SK-N-SH treated with all-trans-retinoic acid at 6 μM for 48 hours (cell line): ENCODE measurements around the gene MUC20.
"Not testable (repeated sequence)": the region's sequence is repeated elsewhere in the genome, so short reads cannot be mapped to it uniquely, and the experiment has no call there.

ENCODE experiments used
- ATAC-seq: fragments of 200-7000 bp; cut with Tn5 transposase; 3 replicates; pipeline ENCODE4 v1.9.1; 2020; ENCODE audit warnings: mild to moderate bottlenecking, moderate library complexity
- ARNTL ChIP-seq: fragments of 450-650 bp; formaldehyde crosslinking; IDR thresholded peaks from 2 replicates; pipeline ENCODE4 v1.5.0; 2020; ENCODE audit warnings: low read depth, mild to moderate bottlenecking, moderate library complexity, borderline replicate concordance
- BACH2 ChIP-seq: fragments of 250-450 bp; sonication (Bioruptor Pico); IDR thresholded peaks from 2 replicates; pipeline ENCODE4 v1.9.0; 2021; ENCODE audit warnings: mild to moderate bottlenecking, borderline replicate concordance
- CSDC2 ChIP-seq: fragments of 250-450 bp; sonication (Bioruptor Pico); IDR thresholded peaks from 2 replicates; pipeline ENCODE4 v1.5.0; 2020; ENCODE audit warnings: mild to moderate bottlenecking, moderate library complexity
- ESRRG ChIP-seq: fragments of 250-450 bp; sonication (Bioruptor Pico); IDR thresholded peaks from 2 replicates; pipeline ENCODE4 v1.6.1; 2021; ENCODE audit warnings: mild to moderate bottlenecking
- GLIS3 ChIP-seq: fragments of 250-450 bp; sonication (Bioruptor Pico); IDR thresholded peaks from 2 replicates; pipeline ENCODE4 v1.5.0; 2020; ENCODE audit warnings: mild to moderate bottlenecking, moderate library complexity
- ISL1 ChIP-seq: fragments of 250-450 bp; sonication (Bioruptor Pico); IDR thresholded peaks from 2 replicates; pipeline ENCODE4 v2.1.2; 2022; ENCODE audit warnings: mild to moderate bottlenecking, moderate library complexity
- OSR1 ChIP-seq: fragments of 250-450 bp; sonication (Bioruptor Pico); IDR thresholded peaks from 2 replicates; pipeline ENCODE4 v1.8.0; 2022; ENCODE audit warnings: moderate library complexity, mild to moderate bottlenecking, inconsistent platforms
- POU6F1 ChIP-seq: fragments of 250-450 bp; sonication (Bioruptor Pico); IDR thresholded peaks from 2 replicates; pipeline ENCODE4 v1.8.0; 2021; ENCODE audit warnings: low read depth, mild to moderate bottlenecking, moderate library complexity, borderline replicate concordance
- PPARA ChIP-seq: fragments of 250-450 bp; sonication (Bioruptor Pico); IDR thresholded peaks from 2 replicates; pipeline ENCODE4 v1.5.0; 2020; ENCODE audit warnings: mild to moderate bottlenecking, borderline replicate concordance
- RARB ChIP-seq: fragments of 250-450 bp; sonication (Bioruptor Pico); IDR thresholded peaks from 2 replicates; pipeline ENCODE4 v1.8.0; 2021; ENCODE audit warnings: mild to moderate bottlenecking, moderate library complexity
- SNAI2 ChIP-seq: fragments of 250-450 bp; sonication (Bioruptor Pico); IDR thresholded peaks from 2 replicates; pipeline ENCODE4 v1.5.0; 2020; ENCODE audit warnings: mild to moderate bottlenecking, moderate library complexity
- TOX ChIP-seq: fragments of 250-450 bp; sonication (Bioruptor Pico); IDR thresholded peaks from 2 replicates; pipeline ENCODE4 v1.8.0; 2021; ENCODE audit warnings: mild to moderate bottlenecking, moderate library complexity, borderline replicate concordance
- ZC3H10 ChIP-seq: fragments of 250-450 bp; sonication (Bioruptor Pico); IDR thresholded peaks from 2 replicates; pipeline ENCODE4 v1.5.1; 2021; ENCODE audit warnings: mild to moderate bottlenecking, moderate library complexity
- ZFP3 ChIP-seq: fragments of 250-450 bp; sonication (Bioruptor Pico); IDR thresholded peaks from 2 replicates; pipeline ENCODE4 v1.5.0; 2020; ENCODE audit warnings: mild to moderate bottlenecking, moderate library complexity
- ZNF565 ChIP-seq: fragments of 450-650 bp; formaldehyde crosslinking; conservative IDR thresholded peaks from 2 replicates; pipeline ENCODE4 v1.5.0; 2020; ENCODE audit warnings: low read depth, mild to moderate bottlenecking, moderate library complexity
- ZNF70 ChIP-seq: fragments of 450-650 bp; formaldehyde crosslinking; IDR thresholded peaks from 2 replicates; pipeline ENCODE4 v1.5.0; 2020; ENCODE audit warnings: mild to moderate bottlenecking, moderate library complexity
- ZNF8 ChIP-seq: fragments of 450-650 bp; formaldehyde crosslinking; IDR thresholded peaks from 2 replicates; pipeline ENCODE4 v1.5.0; 2020; ENCODE audit warnings: mild to moderate bottlenecking, moderate library complexity
- TF ChIP-seq, protein P1 (sequence below): fragments of 250-450 bp; sonication (Bioruptor Pico); IDR thresholded peaks from 2 replicates; pipeline ENCODE4 v1.5.1; 2021; ENCODE audit warnings: mild to moderate bottlenecking, moderate library complexity
- TF ChIP-seq, protein P2 (sequence below): fragments of 250-450 bp; sonication (Bioruptor Pico); IDR thresholded peaks from 2 replicates; pipeline ENCODE4 v1.5.0; 2020; ENCODE audit warnings: mild to moderate bottlenecking, moderate library complexity
- TF ChIP-seq, protein P3 (sequence below): fragments of 250-450 bp; sonication (Bioruptor Pico); IDR thresholded peaks from 2 replicates; pipeline ENCODE4 v1.8.0; 2020; ENCODE audit warnings: mild to moderate bottlenecking, moderate library complexity, borderline replicate concordance

MUC20 gene

DNA sequence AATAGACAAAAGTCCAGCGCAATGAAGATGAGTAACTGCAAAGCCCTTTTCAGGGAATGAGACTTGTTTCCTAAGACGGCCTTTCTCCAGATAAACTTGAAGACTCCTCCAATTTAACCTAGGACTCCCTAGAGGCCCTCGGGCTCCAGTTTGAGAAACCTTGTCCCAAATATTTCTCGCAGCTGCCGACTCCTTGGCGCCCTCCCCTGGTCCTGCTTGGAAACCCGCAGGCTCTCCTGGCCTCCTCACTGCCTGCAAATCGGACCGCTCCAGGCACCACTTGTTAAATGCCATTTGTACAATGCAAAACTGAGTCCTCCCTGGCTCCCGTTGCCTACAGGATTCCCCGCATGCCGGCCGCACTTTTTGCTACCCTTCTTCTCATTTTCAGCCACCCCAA, 54.1 kb downstream of the MUC20 start:
- no peak for TF ChIP-seq SNAI2 (CRISPR knock-in tag)
- no peak for TF ChIP-seq POU6F1 (CRISPR knock-in tag)
- no peak for TF ChIP-seq ESRRG (CRISPR knock-in tag)
- no peak for TF ChIP-seq ZNF70 (CRISPR knock-in tag)
- no peak for TF ChIP-seq PPARA (CRISPR knock-in tag)
- no peak for TF ChIP-seq ZC3H10
- TF ChIP-seq CSDC2 (CRISPR knock-in tag) = no peak
- no peak for TF ChIP-seq ARNTL (CRISPR knock-in tag)
- TF ChIP-seq, protein P1, sequence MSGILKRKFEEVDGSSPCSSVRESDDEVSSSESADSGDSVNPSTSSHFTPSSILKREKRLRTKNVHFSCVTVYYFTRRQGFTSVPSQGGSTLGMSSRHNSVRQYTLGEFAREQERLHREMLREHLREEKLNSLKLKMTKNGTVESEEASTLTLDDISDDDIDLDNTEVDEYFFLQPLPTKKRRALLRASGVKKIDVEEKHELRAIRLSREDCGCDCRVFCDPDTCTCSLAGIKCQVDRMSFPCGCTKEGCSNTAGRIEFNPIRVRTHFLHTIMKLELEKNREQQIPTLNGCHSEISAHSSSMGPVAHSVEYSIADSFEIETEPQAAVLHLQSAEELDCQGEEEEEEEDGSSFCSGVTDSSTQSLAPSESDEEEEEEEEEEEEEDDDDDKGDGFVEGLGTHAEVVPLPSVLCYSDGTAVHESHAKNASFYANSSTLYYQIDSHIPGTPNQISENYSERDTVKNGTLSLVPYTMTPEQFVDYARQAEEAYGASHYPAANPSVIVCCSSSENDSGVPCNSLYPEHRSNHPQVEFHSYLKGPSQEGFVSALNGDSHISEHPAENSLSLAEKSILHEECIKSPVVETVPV (CRISPR knock-in tag) = no peak
- no peak for TF ChIP-seq RARB (CRISPR knock-in tag)
- TF ChIP-seq ISL1 (CRISPR knock-in tag) = no peak
- no peak for TF ChIP-seq OSR1 (CRISPR knock-in tag)
- TF ChIP-seq ZNF8 = no peak
- TF ChIP-seq TOX (CRISPR knock-in tag) = no peak
- no peak for TF ChIP-seq GLIS3 (CRISPR knock-in tag)
- TF ChIP-seq, protein P2, sequence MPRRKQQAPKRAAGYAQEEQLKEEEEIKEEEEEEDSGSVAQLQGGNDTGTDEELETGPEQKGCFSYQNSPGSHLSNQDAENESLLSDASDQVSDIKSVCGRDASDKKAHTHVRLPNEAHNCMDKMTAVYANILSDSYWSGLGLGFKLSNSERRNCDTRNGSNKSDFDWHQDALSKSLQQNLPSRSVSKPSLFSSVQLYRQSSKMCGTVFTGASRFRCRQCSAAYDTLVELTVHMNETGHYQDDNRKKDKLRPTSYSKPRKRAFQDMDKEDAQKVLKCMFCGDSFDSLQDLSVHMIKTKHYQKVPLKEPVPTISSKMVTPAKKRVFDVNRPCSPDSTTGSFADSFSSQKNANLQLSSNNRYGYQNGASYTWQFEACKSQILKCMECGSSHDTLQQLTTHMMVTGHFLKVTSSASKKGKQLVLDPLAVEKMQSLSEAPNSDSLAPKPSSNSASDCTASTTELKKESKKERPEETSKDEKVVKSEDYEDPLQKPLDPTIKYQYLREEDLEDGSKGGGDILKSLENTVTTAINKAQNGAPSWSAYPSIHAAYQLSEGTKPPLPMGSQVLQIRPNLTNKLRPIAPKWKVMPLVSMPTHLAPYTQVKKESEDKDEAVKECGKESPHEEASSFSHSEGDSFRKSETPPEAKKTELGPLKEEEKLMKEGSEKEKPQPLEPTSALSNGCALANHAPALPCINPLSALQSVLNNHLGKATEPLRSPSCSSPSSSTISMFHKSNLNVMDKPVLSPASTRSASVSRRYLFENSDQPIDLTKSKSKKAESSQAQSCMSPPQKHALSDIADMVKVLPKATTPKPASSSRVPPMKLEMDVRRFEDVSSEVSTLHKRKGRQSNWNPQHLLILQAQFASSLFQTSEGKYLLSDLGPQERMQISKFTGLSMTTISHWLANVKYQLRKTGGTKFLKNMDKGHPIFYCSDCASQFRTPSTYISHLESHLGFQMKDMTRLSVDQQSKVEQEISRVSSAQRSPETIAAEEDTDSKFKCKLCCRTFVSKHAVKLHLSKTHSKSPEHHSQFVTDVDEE (CRISPR knock-in tag) = no peak
- TF ChIP-seq BACH2 (CRISPR knock-in tag) = no peak
- no peak for TF ChIP-seq ZNF565 (CRISPR knock-in tag)
- TF ChIP-seq, protein P3, sequence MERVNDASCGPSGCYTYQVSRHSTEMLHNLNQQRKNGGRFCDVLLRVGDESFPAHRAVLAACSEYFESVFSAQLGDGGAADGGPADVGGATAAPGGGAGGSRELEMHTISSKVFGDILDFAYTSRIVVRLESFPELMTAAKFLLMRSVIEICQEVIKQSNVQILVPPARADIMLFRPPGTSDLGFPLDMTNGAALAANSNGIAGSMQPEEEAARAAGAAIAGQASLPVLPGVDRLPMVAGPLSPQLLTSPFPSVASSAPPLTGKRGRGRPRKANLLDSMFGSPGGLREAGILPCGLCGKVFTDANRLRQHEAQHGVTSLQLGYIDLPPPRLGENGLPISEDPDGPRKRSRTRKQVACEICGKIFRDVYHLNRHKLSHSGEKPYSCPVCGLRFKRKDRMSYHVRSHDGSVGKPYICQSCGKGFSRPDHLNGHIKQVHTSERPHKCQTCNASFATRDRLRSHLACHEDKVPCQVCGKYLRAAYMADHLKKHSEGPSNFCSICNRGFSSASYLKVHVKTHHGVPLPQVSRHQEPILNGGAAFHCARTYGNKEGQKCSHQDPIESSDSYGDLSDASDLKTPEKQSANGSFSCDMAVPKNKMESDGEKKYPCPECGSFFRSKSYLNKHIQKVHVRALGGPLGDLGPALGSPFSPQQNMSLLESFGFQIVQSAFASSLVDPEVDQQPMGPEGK (CRISPR knock-in tag) = no peak
- TF ChIP-seq, all 23 proteins: peak for 0
- peak; percentile 71 for ATAC-seq

DNA sequence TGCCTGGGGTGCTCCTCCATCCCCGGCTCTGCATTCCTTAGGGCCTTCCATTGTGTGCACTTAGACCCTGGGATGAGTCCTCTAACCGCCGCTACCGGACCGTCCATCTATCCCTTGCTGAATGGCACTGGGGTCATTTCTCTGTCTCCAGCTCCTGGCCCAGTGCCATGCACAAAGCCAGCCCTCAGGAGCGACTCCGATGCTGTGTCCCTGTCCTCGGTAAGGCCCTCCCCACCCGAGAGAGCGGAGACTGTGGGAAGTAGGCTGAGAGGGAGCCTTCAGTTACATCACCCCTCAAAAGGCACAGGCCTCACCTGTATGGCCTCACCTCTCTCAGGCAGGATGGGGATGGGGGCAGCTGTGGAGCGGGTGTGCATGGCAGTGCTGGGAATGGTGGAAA, 57.2 kb downstream of the MUC20 start:
- TF ChIP-seq OSR1 (CRISPR knock-in tag) (no peak), ZNF70 (CRISPR knock-in tag) (no peak), ARNTL (CRISPR knock-in tag) (no peak), ZFP3 (no peak), SNAI2 (CRISPR knock-in tag) (no peak), CSDC2 (CRISPR knock-in tag) (no peak), BACH2 (CRISPR knock-in tag) (no peak)
- TF ChIP-seq, protein P1 (CRISPR knock-in tag) = no peak

GRCh38 chr3:195781236-195781635, 60.5 kb downstream of the MUC20 start:
- ATAC-seq = not testable (repeated sequence)

More for the DNA sequence above, 57.2 kb downstream of the MUC20 start:
- no peak for ATAC-seq
